GM18498 (cell line): Measurements from ENCODE around the gene CHCHD3.

Source experiments
- ATAC-seq: cut with Tn5 transposase; IDR thresholded peaks from one replicate; pipeline ENCODE4 v1.9.1; 2021; ENCODE audit warnings: mild to moderate bottlenecking, moderate library complexity; ENCODE audit not compliant: unreplicated experiment

Gene CHCHD3

GRCh38 chr7:133081599-133082389 lies at the start of gene CHCHD3:
CHCHD3 (minus strand) TSS chr7:133082090; CDS start chr7:133081937, 153 bp downstream.
- peak; percentile 100 for ATAC-seq

GRCh38 chr7:133130166-133130565 lies 48.3 kb upstream of the CHCHD3 start:
- no peak for ATAC-seq

GRCh38 chr7:133126422-133126821 lies 44.5 kb upstream of the CHCHD3 start:
- ATAC-seq: no peak

- no peak for ATAC-seq
Measured at GRCh38 chr7:133124974-133125373, 43.1 kb upstream of the CHCHD3 start.

- no peak for ATAC-seq
Measured at GRCh38 chr7:133121175-133121844, 39.4 kb upstream of the CHCHD3 start.

GRCh38 chr7:133119067-133119466 lies 37.2 kb upstream of the CHCHD3 start:
- ATAC-seq: no peak

GRCh38 chr7:133118261-133118660 lies 36.4 kb upstream of the CHCHD3 start:
- ATAC-seq: no peak

- no peak for ATAC-seq
Measured at GRCh38 chr7:133117452-133117851, 35.6 kb upstream of the CHCHD3 start.

GRCh38 chr7:133115596-133115995 lies 33.7 kb upstream of the CHCHD3 start:
- no peak for ATAC-seq

GRCh38 chr7:133114519-133114918 lies 32.6 kb upstream of the CHCHD3 start:
- ATAC-seq: no peak

GRCh38 chr7:133112976-133113375 lies 31.1 kb upstream of the CHCHD3 start:
- ATAC-seq: no peak

- ATAC-seq: no peak
Measured at GRCh38 chr7:133112335-133112734, 30.4 kb upstream of the CHCHD3 start.

- no peak for ATAC-seq
Measured at GRCh38 chr7:133110312-133110711, 28.4 kb upstream of the CHCHD3 start.

- no peak for ATAC-seq
Measured at GRCh38 chr7:133109816-133110215, 27.9 kb upstream of the CHCHD3 start.

- ATAC-seq: no peak
Measured at GRCh38 chr7:133108023-133108422, 26.1 kb upstream of the CHCHD3 start.

- ATAC-seq: no peak
Measured at GRCh38 chr7:133102276-133103060, 20.6 kb upstream of the CHCHD3 start.

GRCh38 chr7:133099633-133100286 lies 17.9 kb upstream of the CHCHD3 start:
- ATAC-seq: no peak

- ATAC-seq: no peak
Measured at GRCh38 chr7:133095119-133095671, 13.3 kb upstream of the CHCHD3 start.

GRCh38 chr7:133091943-133092464 lies 10.1 kb upstream of the CHCHD3 start:
- no peak for ATAC-seq

- ATAC-seq: peak; percentile 0
Measured at GRCh38 chr7:133082390-133082766, 488 bp upstream of the CHCHD3 start.
